ENCODE measurements around the gene LRRC58. TPM values are rescaled to one million over a fixed set of nuclear protein-coding genes. Genes with fewer than 3 reads are reported as not detected.

Gene LRRC58
- total and polyA plus RNA-seq, 2 donors from 2014 or later, result 6.4 to 23.1 TPM

DNA sequence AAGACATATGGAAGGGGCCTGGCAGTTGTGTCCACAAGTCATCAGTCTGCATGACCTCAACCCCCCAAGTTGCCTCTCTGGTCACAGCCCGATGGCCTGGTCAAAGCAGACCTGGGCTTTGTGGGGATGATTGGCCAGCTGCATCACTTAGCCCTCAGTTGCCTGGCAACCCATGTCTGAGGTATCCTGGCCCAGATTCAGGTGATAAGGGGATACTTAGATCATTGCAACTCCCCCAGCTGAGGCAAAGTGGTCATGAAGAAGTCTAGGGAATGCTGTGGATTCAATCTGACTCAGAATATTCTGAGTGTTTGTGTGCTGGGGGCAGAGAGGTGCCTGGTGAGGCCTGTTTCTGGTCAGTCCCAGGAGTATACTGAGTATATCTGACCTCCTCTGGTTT, 69.1 kb downstream of the LRRC58 start:
- no peak for DNase-seq
- H3K27ac ChIP-seq (ENCODE audit: low read depth in 2 of 2, low read length in 2 of 2), result no peak overlapping the region
- no peak overlapping the region for H3K9ac ChIP-seq (ENCODE audit: low read length in 3 of 3)
- H3K9me3 ChIP-seq (ENCODE audit: control insufficient read depth in 2 of 3, insufficient read depth in 1 of 3, low read length in 3 of 3), result no peaks in the 10 kb centered on the region
- H3K4me3 ChIP-seq (ENCODE audit: low read length in 3 of 3), result no peak overlapping the region
- TF ChIP-seq, protein P1, sequence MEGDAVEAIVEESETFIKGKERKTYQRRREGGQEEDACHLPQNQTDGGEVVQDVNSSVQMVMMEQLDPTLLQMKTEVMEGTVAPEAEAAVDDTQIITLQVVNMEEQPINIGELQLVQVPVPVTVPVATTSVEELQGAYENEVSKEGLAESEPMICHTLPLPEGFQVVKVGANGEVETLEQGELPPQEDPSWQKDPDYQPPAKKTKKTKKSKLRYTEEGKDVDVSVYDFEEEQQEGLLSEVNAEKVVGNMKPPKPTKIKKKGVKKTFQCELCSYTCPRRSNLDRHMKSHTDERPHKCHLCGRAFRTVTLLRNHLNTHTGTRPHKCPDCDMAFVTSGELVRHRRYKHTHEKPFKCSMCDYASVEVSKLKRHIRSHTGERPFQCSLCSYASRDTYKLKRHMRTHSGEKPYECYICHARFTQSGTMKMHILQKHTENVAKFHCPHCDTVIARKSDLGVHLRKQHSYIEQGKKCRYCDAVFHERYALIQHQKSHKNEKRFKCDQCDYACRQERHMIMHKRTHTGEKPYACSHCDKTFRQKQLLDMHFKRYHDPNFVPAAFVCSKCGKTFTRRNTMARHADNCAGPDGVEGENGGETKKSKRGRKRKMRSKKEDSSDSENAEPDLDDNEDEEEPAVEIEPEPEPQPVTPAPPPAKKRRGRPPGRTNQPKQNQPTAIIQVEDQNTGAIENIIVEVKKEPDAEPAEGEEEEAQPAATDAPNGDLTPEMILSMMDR (IDR thresholded peaks at IDR 0.05; ENCODE audit: borderline replicate concordance, extremely low read depth, insufficient read depth), result no peak
- no peaks in the 10 kb centered on the region for H3K27me3 ChIP-seq (ENCODE audit: control insufficient read depth, insufficient read depth, low read length)
- FAIRE-seq, result no peak
- H3K36me3 ChIP-seq (ENCODE audit: control insufficient read depth in 2 of 3, insufficient read depth in 3 of 3, low read length in 3 of 3), result no peaks in the 10 kb centered on the region
- intact Hi-C loops (cut with DNase I), result no loop called here
- H3K4me1 ChIP-seq (ENCODE audit: control insufficient read depth in 2 of 3, insufficient read depth in 2 of 3, low read depth in 1 of 3, low read length in 3 of 3), result peaks cover 0 to 4% (median 0%) of the 10 kb centered on the region in 3 donors

DNA sequence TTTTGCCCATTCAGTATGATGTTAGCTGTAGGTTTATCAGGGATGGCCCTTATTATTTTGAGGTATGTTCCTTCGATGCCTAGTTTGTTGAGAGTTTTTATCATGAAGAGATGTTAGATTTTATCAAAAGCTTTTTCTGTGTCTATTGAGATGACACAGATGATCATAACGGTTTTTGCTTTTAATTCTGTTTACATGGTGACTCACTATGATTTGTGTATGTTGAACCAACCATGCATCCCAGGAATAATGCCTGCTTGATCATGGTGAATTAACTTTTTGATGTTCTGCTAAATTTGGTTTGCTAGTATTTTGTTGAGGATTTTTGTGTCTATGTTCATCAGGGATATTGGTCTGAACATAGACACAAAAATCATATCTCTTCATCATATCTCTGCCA, 72.4 kb downstream of the LRRC58 start:
- DNase-seq (no peak), FAIRE-seq (no peak)
- no peaks in the 10 kb centered on the region for H3K36me3 ChIP-seq (ENCODE audit: control insufficient read depth in 2 of 3, insufficient read depth in 3 of 3, low read length in 3 of 3)
- H3K4me1 ChIP-seq (ENCODE audit: control insufficient read depth in 2 of 3, insufficient read depth in 2 of 3, low read depth in 1 of 3, low read length in 3 of 3), result no peaks in the 10 kb centered on the region
- intact Hi-C loops (cut with DNase I), result no loop called here
- H3K4me3 ChIP-seq (ENCODE audit: low read length in 3 of 3), result no peak overlapping the region
- H3K27ac ChIP-seq (ENCODE audit: low read depth in 2 of 2, low read length in 2 of 2), result no peak overlapping the region
- H3K27me3 ChIP-seq (ENCODE audit: control insufficient read depth, insufficient read depth, low read length), result no peaks in the 10 kb centered on the region
- H3K9ac ChIP-seq (ENCODE audit: low read length in 3 of 3), result no peak overlapping the region
- TF ChIP-seq, protein P1 (IDR thresholded peaks at IDR 0.05; ENCODE audit: borderline replicate concordance, extremely low read depth, insufficient read depth), result no peak
- H3K9me3 ChIP-seq (ENCODE audit: control insufficient read depth in 2 of 3, insufficient read depth in 1 of 3, low read length in 3 of 3), result no peaks in the 10 kb centered on the region

DNA sequence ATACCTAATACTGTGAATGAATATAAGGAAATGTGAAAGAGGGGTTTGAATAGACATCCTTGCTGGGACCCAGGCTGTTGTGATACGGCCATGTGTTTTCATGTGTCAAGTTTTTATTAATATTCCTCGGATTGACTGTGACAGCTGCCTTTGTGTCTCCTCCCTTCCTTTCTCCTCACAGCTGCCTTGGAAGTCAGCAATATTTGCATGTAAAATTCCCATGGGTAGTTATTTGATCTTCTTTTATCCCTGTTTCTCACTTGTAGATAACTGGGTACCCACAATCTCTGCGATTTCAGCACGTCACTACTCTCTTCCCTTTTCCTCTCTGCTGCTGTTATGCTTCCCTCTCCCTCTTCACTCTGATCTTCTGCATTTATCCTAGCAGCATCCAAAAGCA, 73.5 kb downstream of the LRRC58 start:
- DNase-seq, result no peak

More for the DNA sequence above, 73.5 kb downstream of the LRRC58 start:
- no peaks in the 10 kb centered on the region for H3K9me3 ChIP-seq (ENCODE audit: control insufficient read depth in 2 of 3, insufficient read depth in 1 of 3, low read length in 3 of 3)
- H3K9ac ChIP-seq (ENCODE audit: low read length in 3 of 3), result no peak overlapping the region
- H3K4me3 ChIP-seq (ENCODE audit: low read length in 3 of 3), result no peak overlapping the region
- TF ChIP-seq, protein P1 (IDR thresholded peaks at IDR 0.05; ENCODE audit: borderline replicate concordance, extremely low read depth, insufficient read depth), result no peak
- no peaks in the 10 kb centered on the region for H3K27me3 ChIP-seq (ENCODE audit: control insufficient read depth, insufficient read depth, low read length)
- H3K27ac ChIP-seq (ENCODE audit: low read depth in 2 of 2, low read length in 2 of 2), result no peak overlapping the region
- FAIRE-seq, result no peak
- H3K4me1 ChIP-seq (ENCODE audit: control insufficient read depth in 2 of 3, insufficient read depth in 2 of 3, low read depth in 1 of 3, low read length in 3 of 3), result no peaks in the 10 kb centered on the region
- H3K36me3 ChIP-seq (ENCODE audit: control insufficient read depth in 2 of 3, insufficient read depth in 3 of 3, low read length in 3 of 3), result no peaks in the 10 kb centered on the region
- intact Hi-C loops (cut with DNase I), result no loop called here

All from kidney (tissue), 14 donors.